Activated B cell treated with CpG ODN at 0.5 μM for 24 hours (primary cell): ENCODE measurements around the gene FBXO7. TPM values are rescaled to one million over a fixed set of nuclear protein-coding genes. Genes with fewer than 3 reads are reported as not detected.

Source experiments
- ATAC-seq: fragments of 200-7000 bp; cut with Tn5 transposase; one replicate; pipeline ENCODE4 v1.10.0; 2021; ENCODE audit warnings: low read depth, mild to moderate bottlenecking, moderate library complexity
- CTCF ChIA-PET: fragments of 350-600 bp; sonication (Branson Sonifier 250); formaldehyde crosslinking; loops from one replicate; lab custom pipeline; 2021; ENCODE audit warnings: antibody characterized with exemption; lab: Charles Lee
- POLR2A ChIA-PET: fragments of 350-600 bp; sonication (Branson Sonifier 250); formaldehyde crosslinking; loops from one replicate; lab custom pipeline; 2021; ENCODE audit warnings: antibody characterized with exemption; lab: Charles Lee
- DNase-seq: peaks from one replicate; pipeline ENCODE4 v3.0.0; 2022
- H3K27ac Mint-ChIP-seq: one replicate; pipeline ENCODE4 v1.8.0; 2020; ENCODE audit warnings: mixed read lengths
- H3K27me3 Mint-ChIP-seq: one replicate; pipeline ENCODE4 v1.8.0; 2021; ENCODE audit warnings: mixed read lengths
- H3K36me3 Mint-ChIP-seq: one replicate; pipeline ENCODE4 v1.8.0; 2021; ENCODE audit warnings: low read depth, mixed read lengths
- H3K4me1 Mint-ChIP-seq: one replicate; pipeline ENCODE4 v1.8.0; 2021; ENCODE audit warnings: mixed read lengths
- H3K4me3 Mint-ChIP-seq: one replicate; pipeline ENCODE4 v1.8.0; 2020; ENCODE audit warnings: mild to moderate bottlenecking, mixed read lengths
- H3K9me3 Mint-ChIP-seq: one replicate; pipeline ENCODE4 v1.8.0; 2020; ENCODE audit warnings: mixed read lengths
- intact Hi-C: fragments of 100-400 bp; cut with micrococcal nuclease; formaldehyde crosslinking; loops from one replicate; pipeline ENCODE4 v1.15.1; 2024
- total RNA-seq: library from RNA; stranded (reverse); gene quantifications from 2 replicates; pipeline ENCODE4 v1.2.3, GENCODE V29; 2022
- TF ChIP-seq, protein P1 (sequence below): fragments of 200-600 bp; IDR thresholded peaks from one replicate; pipeline ENCODE4 v1.8.0; 2022; ENCODE audit warnings: antibody characterized with exemption, mild to moderate bottlenecking

Gene FBXO7
- total RNA-seq, 1 donor from 2014 or later = 97.2 TPM

DNA sequence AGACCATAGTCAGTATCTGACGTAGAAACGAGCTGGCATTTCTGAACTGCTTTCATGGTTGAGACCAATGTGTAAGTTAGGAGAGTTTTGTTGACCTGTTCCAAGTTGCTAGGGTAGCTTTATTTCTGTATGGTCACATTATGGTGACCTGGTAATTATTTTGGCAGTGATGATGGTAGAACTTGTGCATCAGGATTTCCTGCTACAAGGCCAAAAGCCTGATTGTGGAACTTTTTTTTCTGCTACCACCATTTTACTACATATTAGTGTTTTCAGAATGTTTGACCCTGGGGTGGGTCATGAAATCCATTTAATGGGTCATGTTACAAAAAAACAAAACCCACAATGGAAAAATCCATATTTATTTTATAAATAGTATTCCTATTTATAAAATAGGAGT, 18.9 kb downstream of the FBXO7 start:
- no peaks in the 10 kb centered on the region for H3K4me1 Mint-ChIP-seq
- TF ChIP-seq, protein P1, sequence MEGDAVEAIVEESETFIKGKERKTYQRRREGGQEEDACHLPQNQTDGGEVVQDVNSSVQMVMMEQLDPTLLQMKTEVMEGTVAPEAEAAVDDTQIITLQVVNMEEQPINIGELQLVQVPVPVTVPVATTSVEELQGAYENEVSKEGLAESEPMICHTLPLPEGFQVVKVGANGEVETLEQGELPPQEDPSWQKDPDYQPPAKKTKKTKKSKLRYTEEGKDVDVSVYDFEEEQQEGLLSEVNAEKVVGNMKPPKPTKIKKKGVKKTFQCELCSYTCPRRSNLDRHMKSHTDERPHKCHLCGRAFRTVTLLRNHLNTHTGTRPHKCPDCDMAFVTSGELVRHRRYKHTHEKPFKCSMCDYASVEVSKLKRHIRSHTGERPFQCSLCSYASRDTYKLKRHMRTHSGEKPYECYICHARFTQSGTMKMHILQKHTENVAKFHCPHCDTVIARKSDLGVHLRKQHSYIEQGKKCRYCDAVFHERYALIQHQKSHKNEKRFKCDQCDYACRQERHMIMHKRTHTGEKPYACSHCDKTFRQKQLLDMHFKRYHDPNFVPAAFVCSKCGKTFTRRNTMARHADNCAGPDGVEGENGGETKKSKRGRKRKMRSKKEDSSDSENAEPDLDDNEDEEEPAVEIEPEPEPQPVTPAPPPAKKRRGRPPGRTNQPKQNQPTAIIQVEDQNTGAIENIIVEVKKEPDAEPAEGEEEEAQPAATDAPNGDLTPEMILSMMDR = no peak
- H3K4me3 Mint-ChIP-seq = no peak overlapping the region
- no peaks in the 10 kb centered on the region for H3K27me3 Mint-ChIP-seq
- ChIA-PET CTCF (no interaction called here), POLR2A (no interaction called here)
- ATAC-seq (no peak), DNase-seq (no peak)
- H3K36me3 Mint-ChIP-seq = peaks cover 90% of the 10 kb centered on the region
- H3K27ac Mint-ChIP-seq = no peak overlapping the region
- no peaks in the 10 kb centered on the region for H3K9me3 Mint-ChIP-seq
- intact Hi-C loops = no loop called here

DNA sequence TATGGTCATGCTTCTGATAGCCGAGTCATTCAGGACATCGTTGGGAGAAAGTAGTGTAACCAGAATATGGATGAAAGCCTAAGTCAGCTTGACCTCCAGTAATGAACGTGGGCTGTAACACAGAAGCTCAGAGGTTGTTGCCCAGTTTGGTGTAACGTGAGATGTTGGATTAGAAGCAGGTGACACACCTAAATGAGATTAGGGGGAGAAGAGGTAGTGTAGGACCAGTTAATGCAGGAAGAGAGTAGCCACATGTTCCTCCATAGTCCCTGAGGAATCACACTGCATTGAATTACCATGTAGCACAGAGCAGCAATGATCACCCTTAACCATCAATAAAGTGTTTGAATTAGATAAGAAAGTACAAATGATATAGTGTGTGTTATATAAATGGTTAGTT, 20.4 kb downstream of the FBXO7 start:
- H3K27me3 Mint-ChIP-seq = no peaks in the 10 kb centered on the region
- intact Hi-C loops = no loop called here
- no peak for DNase-seq
- ATAC-seq = no peak
- POLR2A ChIA-PET = no interaction called here
- CTCF ChIA-PET = no interaction called here
- no peaks in the 10 kb centered on the region for H3K4me1 Mint-ChIP-seq
- TF ChIP-seq, protein P1 = no peak
- H3K4me3 Mint-ChIP-seq = no peak overlapping the region
- no peak overlapping the region for H3K27ac Mint-ChIP-seq
- H3K36me3 Mint-ChIP-seq = peaks cover 91% of the 10 kb centered on the region
- no peaks in the 10 kb centered on the region for H3K9me3 Mint-ChIP-seq

DNA sequence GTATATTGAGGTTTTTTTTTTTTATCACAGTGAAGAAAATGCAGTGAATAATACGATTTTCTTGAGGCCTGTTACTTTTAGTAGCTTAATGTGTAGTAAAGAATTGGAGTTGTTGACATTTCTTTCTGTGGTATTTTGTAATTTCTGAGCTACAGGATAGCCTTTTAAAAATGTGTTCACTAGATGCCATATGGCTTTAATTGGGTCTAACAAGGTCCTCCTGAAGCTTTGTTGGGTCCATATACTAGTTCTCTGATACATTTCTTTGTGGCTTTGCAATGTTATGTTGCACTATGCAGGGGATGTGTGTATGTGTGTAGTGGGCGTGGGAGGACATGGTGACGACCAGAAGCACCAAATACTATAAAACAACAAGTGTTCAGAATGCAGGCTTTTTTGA, 25.1 kb downstream of the FBXO7 start:
- ChIA-PET CTCF (no interaction called here), POLR2A (interaction anchor here (0.7 kb wide), 1 partner anchor 421 kb away, joined by 5 read pairs; no protein-coding TSS in a partner anchor)

DNA sequence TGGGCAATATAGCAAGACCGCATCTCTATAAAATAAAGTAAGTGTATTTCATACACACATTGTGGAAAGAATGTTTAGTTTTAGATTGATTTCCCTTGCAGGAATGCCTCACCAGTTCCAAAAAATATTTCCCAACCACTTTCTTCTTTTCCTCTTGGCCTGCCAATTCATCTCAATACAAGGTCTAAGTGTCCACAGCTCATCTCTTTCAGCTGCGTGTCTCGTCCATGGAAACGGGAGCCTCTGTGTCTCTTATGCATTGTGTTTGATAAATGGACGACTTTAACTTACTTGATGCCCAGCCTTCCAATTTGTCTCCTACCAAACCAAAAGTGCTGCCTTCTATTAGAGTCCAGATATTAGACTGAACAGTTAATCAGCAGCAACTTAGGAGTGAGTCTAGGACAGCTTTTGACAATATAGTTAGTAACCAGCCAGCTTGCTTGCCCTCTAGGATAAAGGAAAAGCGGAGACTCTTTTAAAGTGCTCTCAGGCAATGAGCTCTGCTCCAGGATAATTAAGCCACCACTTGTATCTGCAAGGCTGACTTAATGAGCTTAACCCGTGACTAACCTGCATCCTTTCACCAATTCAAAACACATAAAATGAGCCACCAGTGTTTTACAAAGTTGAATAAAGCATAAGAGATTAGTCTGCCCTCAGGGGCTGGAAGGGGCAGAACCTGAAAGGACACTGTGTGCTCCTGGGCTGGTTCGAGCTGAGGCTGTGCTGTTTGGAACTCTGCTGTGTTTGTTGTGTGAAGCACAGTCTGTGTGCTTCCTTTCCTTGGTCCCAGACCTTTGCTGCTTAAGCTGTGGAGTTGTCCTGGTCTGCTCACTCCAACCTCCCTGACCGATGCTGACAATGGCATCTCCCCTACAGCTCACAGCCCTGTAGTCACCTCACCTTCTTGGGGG, 27.5 kb downstream of the FBXO7 start:
- TF ChIP-seq, protein P1 = no peak
- Mint-ChIP-seq H3K36me3 (peaks cover 38% of the 10 kb centered on the region), H3K4me1 (no peaks in the 10 kb centered on the region), H3K27me3 (no peaks in the 10 kb centered on the region), H3K27ac (no peak overlapping the region), H3K4me3 (no peak overlapping the region), H3K9me3 (no peaks in the 10 kb centered on the region)
- CTCF ChIA-PET = no interaction called here
- DNase-seq (no peak), ATAC-seq (no peak)
- POLR2A ChIA-PET = no interaction called here
- intact Hi-C loops = no loop called here

More for the DNA sequence above, 25.1 kb downstream of the FBXO7 start:
- TF ChIP-seq, protein P1 = no peak
- DNase-seq = no peak
- Mint-ChIP-seq H3K36me3 (peaks cover 57% of the 10 kb centered on the region), H3K4me3 (no peak overlapping the region), H3K9me3 (no peaks in the 10 kb centered on the region), H3K27me3 (no peaks in the 10 kb centered on the region), H3K4me1 (no peaks in the 10 kb centered on the region), H3K27ac (no peak overlapping the region)
- intact Hi-C loops = no loop called here
- no peak for ATAC-seq

DNA sequence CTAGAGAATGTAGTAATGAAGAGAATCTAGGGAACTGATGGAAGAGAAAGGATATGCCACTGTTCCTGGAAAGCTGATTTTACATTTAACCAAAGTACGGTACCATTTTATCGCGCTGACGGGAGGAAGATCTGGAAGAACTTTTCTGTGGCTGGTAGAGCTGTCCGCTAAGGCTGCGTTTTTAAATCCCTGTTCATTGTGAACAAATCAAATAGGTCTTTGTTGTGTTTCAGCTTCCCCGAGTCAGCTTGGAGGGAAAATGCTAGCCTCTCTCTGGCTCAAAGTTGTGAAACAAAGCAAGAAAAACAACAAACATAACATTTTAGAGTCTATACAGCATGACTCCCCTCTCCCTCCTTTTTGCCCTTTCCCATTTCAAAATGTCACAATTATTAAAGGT, 34.4 kb downstream of the FBXO7 start:
- CTCF ChIA-PET = no interaction called here
- Mint-ChIP-seq H3K4me3 (no peak overlapping the region), H3K4me1 (no peaks in the 10 kb centered on the region), H3K27me3 (no peaks in the 10 kb centered on the region), H3K36me3 (peaks cover 8% of the 10 kb centered on the region), H3K9me3 (no peaks in the 10 kb centered on the region), H3K27ac (no peak overlapping the region)
- POLR2A ChIA-PET = no interaction called here
- intact Hi-C loops = no loop called here
- no peak for ATAC-seq
- no peak for DNase-seq
- TF ChIP-seq, protein P1 = no peak
